Mesothelial cell of epicardium (in vitro differentiated cells): ENCODE measurements around the gene INKA1. TPM values are rescaled to one million over a fixed set of nuclear protein-coding genes. Genes with fewer than 3 reads are reported as not detected.

ENCODE experiments used
- DNase-seq, 2 experiments: peaks; one replicate each; pipeline ENCODE4 v3.0.0; 2021; ENCODE audit warnings: low spot score in 2 of 2; ENCODE audit not compliant: unreplicated experiment in 2 of 2
- H3K27ac Mint-ChIP-seq: 2 replicates; pipeline ENCODE4 v1.8.0; 2021; ENCODE audit warnings: mixed read lengths
- H3K27me3 Mint-ChIP-seq: 2 replicates; pipeline ENCODE4 v1.8.0; 2021; ENCODE audit warnings: low read depth, mixed read lengths
- H3K36me3 Mint-ChIP-seq: 2 replicates; pipeline ENCODE4 v1.8.0; 2021; ENCODE audit warnings: mixed read lengths
- H3K4me1 Mint-ChIP-seq: 2 replicates; pipeline ENCODE4 v1.8.0; 2021; ENCODE audit warnings: mixed read lengths
- H3K4me3 Mint-ChIP-seq: 2 replicates; pipeline ENCODE4 v1.8.0; 2021; ENCODE audit warnings: mild to moderate bottlenecking, moderate library complexity, mixed read lengths
- H3K9me3 Mint-ChIP-seq: 2 replicates; pipeline ENCODE4 v1.8.0; 2021; ENCODE audit warnings: mixed read lengths
- total RNA-seq: library from RNA; stranded (reverse); gene quantifications from 3 replicates; pipeline ENCODE4 v1.2.1, GENCODE V29; 2021
- TF ChIP-seq, protein P1 (sequence below): fragments of 200-600 bp; sonication (generic); IDR thresholded peaks from one replicate; pipeline ENCODE4 v1.5.0; 2021; ENCODE audit warnings: antibody characterized with exemption; ENCODE audit not compliant: unreplicated experiment

Gene INKA1
- total RNA-seq, 1 donor from 2014 or later = 7.7 TPM

GRCh38 chr3:49831341-49831740, 28.3 kb downstream of the INKA1 start:
- no peaks in the 10 kb centered on the region for H3K4me1 Mint-ChIP-seq
- peaks cover 8% of the 10 kb centered on the region for H3K36me3 Mint-ChIP-seq
- H3K27ac Mint-ChIP-seq = no peak overlapping the region
- H3K9me3 Mint-ChIP-seq = no peaks in the 10 kb centered on the region
- TF ChIP-seq, protein P1, sequence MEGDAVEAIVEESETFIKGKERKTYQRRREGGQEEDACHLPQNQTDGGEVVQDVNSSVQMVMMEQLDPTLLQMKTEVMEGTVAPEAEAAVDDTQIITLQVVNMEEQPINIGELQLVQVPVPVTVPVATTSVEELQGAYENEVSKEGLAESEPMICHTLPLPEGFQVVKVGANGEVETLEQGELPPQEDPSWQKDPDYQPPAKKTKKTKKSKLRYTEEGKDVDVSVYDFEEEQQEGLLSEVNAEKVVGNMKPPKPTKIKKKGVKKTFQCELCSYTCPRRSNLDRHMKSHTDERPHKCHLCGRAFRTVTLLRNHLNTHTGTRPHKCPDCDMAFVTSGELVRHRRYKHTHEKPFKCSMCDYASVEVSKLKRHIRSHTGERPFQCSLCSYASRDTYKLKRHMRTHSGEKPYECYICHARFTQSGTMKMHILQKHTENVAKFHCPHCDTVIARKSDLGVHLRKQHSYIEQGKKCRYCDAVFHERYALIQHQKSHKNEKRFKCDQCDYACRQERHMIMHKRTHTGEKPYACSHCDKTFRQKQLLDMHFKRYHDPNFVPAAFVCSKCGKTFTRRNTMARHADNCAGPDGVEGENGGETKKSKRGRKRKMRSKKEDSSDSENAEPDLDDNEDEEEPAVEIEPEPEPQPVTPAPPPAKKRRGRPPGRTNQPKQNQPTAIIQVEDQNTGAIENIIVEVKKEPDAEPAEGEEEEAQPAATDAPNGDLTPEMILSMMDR = no peak
- no peak overlapping the region for H3K4me3 Mint-ChIP-seq
- DNase-seq = no peak
- H3K27me3 Mint-ChIP-seq = no peaks in the 10 kb centered on the region

DNA sequence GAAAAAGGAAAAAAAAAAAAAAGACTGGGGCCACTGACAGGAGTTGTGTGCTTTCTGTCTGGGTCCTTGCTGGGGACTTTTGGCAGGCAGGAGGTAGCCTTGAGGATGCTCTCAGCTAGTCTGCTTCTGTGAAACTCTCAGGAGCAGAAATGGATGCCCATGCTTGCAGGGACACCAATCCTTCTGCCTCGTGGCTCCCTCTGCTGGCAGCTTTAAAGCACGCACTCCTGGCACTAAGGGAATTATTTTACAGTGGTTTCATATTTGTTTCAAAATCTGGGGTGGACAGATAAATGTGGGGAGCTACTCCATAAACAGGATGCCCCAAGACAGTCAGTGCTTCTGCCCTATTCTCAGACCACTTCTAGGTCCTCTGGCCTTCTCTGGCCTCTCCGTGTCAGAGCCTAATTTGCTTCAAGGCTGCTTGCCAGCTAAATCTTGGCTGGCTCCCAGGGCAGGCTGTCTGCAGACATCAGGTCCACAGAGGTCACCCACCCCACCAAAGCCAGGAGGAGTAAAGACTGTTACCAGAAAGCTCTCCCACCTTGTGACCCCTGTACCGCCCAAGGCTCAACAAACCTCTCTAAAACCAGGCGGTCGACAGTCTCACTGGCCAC, 36.2 kb downstream of the INKA1 start:
- Mint-ChIP-seq H3K4me3 (no peak overlapping the region), H3K27me3 (no peaks in the 10 kb centered on the region), H3K27ac (peak overlapping the region; percentile 78), H3K4me1 (peaks cover 5% of the 10 kb centered on the region), H3K36me3 (peaks cover 4% of the 10 kb centered on the region), H3K9me3 (no peaks in the 10 kb centered on the region)
- TF ChIP-seq, protein P1 = peak; percentile 76
- peak; percentile 53 to 82 for DNase-seq

DNA sequence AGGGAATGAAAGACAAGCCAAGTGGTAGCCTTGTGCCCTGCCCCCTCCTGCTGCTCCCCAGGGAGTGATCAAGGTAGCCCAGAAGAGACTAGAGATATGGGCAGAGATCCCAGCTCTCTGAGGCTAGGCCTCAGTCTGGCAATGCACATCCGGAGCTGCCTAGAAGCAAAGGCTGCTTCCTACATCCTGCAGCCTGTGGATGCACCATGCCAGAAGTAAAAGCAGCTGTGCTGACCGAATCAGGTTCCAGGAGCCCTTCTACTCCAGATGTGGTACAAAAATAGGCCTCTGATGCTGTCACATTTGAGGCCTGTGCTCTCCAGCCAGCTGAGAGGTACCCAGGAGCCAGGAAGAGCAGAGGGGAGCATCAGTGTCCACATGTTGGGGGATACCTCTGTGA, 37.3 kb downstream of the INKA1 start:
- Mint-ChIP-seq H3K4me1 (peaks cover 5% of the 10 kb centered on the region), H3K27ac (peak overlapping the region; percentile 47), H3K4me3 (no peak overlapping the region), H3K36me3 (peaks cover 1% of the 10 kb centered on the region), H3K27me3 (no peaks in the 10 kb centered on the region), H3K9me3 (no peaks in the 10 kb centered on the region)
- DNase-seq = no peak
- TF ChIP-seq, protein P1 = no peak

GRCh38 chr3:49841126-49841696, 38.1 kb downstream of the INKA1 start:
- Mint-ChIP-seq H3K4me3 (no peak overlapping the region), H3K4me1 (peaks cover 5% of the 10 kb centered on the region), H3K27ac (no peak overlapping the region), H3K9me3 (no peaks in the 10 kb centered on the region), H3K36me3 (peaks cover 1% of the 10 kb centered on the region), H3K27me3 (no peaks in the 10 kb centered on the region)
- DNase-seq = no peak
- TF ChIP-seq, protein P1 = no peak

DNA sequence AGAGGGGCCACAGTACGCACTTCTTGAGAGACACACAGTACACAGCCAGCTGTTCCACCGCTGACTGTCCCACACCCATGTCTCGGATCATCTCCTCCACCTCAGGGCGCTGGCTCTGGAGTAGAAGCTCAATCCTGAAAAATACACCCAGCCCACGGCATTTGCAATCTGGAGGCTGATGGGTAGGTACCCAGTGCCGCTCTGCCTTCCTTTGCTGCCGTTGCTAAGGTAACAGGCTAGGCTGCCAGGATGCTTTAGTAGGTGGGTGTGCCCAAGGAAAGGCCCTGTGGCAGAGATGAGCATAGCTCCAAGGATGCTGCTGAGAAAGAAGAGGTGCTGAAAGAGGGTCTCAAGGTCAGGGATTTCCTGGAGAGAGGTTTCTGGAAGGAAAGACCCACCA, 38.7 kb downstream of the INKA1 start:
- H3K4me1 Mint-ChIP-seq = peaks cover 5% of the 10 kb centered on the region
- H3K27ac Mint-ChIP-seq = no peak overlapping the region
- H3K27me3 Mint-ChIP-seq = no peaks in the 10 kb centered on the region
- H3K36me3 Mint-ChIP-seq = peaks cover 1% of the 10 kb centered on the region
- H3K9me3 Mint-ChIP-seq = no peaks in the 10 kb centered on the region
- TF ChIP-seq, protein P1 = no peak
- no peak for DNase-seq
- no peak overlapping the region for H3K4me3 Mint-ChIP-seq
